Activated T-helper 17 cell treated with anti-CD3 and anti-CD28 coated beads, Interleukin-2, amount 50 U/mL, for 72 hours (primary cell): ENCODE data around the gene OSBPL2. TPM values are rescaled to one million over a fixed set of nuclear protein-coding genes. Genes with fewer than 3 reads are reported as not detected.
A peak's percentile ranks its signal among the peaks of the same experiment; 100 is the strongest.

Experiments used
- ATAC-seq: fragments of 150-1000 bp; cut with Tn5 transposase; replicated peaks from 2 replicates; pipeline ENCODE4 v1.10.0; 2021; ENCODE audit warnings: mild to moderate bottlenecking, moderate library complexity
- H3K27ac Mint-ChIP-seq: one replicate; pipeline ENCODE4 v1.8.0; 2022; ENCODE audit warnings: mixed read lengths
- H3K27me3 Mint-ChIP-seq: one replicate; pipeline ENCODE4 v1.8.0; 2022; ENCODE audit warnings: mixed read lengths
- H3K36me3 Mint-ChIP-seq: one replicate; pipeline ENCODE4 v1.8.0; 2022; ENCODE audit warnings: low read depth, mild to moderate bottlenecking, mixed read lengths
- H3K4me1 Mint-ChIP-seq: one replicate; pipeline ENCODE4 v1.8.0; 2022; ENCODE audit warnings: mixed read lengths
- H3K4me3 Mint-ChIP-seq: one replicate; pipeline ENCODE4 v1.8.0; 2022; ENCODE audit warnings: mild to moderate bottlenecking, mixed read lengths
- H3K9me3 Mint-ChIP-seq: one replicate; pipeline ENCODE4 v1.8.0; 2022; ENCODE audit warnings: mixed read lengths
- total RNA-seq, 2 donors: library from RNA; stranded (reverse); gene quantifications; one replicate each; pipeline ENCODE4 v1.2.3, GENCODE V29; 2022

Gene OSBPL2
- total RNA-seq, 2 donors from 2014 or later, result 25.6 to 34.7 TPM

DNA sequence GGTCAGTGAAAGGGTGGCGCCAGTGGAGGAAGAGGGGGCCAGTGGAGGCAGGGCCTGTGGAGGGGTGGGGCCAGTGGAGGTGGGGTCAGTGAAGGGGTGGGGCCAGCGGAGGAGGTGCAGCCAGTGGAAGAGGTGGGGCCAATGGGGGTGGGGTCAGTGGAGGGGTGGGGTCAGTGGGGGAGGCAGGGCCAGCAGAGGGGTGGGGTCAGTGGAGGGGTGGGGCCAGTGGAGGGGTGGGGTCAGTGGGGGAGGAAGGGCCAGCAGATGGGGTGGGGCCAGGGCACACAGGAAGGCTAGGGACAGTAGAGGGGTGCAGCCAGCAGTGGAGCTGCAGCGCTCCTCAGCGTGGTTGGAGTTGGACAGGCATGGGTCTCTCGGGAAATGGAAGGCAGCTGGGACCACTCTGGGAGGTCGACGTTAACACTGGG is 83.2 kb downstream of the OSBPL2 start:
- Mint-ChIP-seq H3K4me3 (no peak overlapping the region), H3K27ac (no peak overlapping the region), H3K4me1 (no peaks in the 10 kb centered on the region), H3K27me3 (no peaks in the 10 kb centered on the region), H3K36me3 (no peaks in the 10 kb centered on the region), H3K9me3 (no peaks in the 10 kb centered on the region)
- peak; percentile 40 for ATAC-seq

DNA sequence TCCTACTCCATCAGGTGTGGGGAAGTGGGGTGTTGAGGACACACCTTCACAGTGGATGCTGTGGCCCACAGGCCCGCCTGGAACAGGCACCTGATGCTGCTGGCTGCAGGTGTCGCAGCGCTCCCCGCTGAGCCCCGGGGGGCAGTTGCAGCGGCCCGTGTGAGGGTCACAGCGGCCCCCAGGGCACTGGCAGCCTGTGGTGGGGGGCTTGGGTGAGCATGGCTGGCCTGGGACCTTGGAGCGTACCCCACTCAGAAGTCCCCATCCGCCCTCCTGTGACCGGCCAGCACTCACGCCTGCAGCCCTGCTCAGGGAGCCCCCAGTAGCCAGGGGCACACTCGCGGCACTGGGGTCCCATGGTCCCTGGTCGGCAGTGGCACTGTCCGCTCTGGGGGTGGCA is 83.7 kb downstream of the OSBPL2 start:
- no peak overlapping the region for H3K27ac Mint-ChIP-seq
- no peaks in the 10 kb centered on the region for H3K4me1 Mint-ChIP-seq
- H3K9me3 Mint-ChIP-seq, result no peaks in the 10 kb centered on the region
- H3K27me3 Mint-ChIP-seq, result no peaks in the 10 kb centered on the region
- H3K36me3 Mint-ChIP-seq, result no peaks in the 10 kb centered on the region
- ATAC-seq, result no peak
- no peak overlapping the region for H3K4me3 Mint-ChIP-seq

DNA sequence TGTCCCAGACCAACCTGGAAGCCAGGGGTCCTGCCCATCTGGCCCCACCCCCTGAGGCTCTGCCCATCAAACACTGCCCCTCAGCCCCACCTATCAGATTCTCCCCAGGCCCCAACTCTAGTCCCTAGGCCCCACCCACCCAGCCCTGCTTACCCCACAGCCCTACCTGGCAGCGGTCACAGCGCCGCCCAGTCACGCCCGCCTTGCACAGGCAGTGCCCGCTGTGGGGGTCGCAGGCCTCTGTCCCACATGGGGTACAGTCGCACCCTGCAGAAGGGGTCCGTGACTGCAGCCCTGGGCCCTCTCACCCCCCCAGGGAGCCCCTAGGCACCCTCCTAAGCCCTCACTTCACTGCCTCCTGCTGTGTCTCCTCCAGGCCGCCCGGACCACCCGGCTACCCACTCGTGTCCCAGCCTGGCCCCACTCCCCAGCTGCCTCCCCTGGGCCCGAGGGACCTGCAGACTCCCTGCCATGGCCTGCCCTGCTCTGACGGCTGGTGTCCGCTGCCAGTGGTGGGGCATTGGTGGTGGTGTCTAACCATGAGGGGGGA is 84.2 kb downstream of the OSBPL2 start:
- ATAC-seq, result no peak
- Mint-ChIP-seq H3K4me3 (no peak overlapping the region), H3K27me3 (no peaks in the 10 kb centered on the region), H3K9me3 (no peaks in the 10 kb centered on the region), H3K27ac (no peak overlapping the region), H3K36me3 (no peaks in the 10 kb centered on the region), H3K4me1 (no peaks in the 10 kb centered on the region)

DNA sequence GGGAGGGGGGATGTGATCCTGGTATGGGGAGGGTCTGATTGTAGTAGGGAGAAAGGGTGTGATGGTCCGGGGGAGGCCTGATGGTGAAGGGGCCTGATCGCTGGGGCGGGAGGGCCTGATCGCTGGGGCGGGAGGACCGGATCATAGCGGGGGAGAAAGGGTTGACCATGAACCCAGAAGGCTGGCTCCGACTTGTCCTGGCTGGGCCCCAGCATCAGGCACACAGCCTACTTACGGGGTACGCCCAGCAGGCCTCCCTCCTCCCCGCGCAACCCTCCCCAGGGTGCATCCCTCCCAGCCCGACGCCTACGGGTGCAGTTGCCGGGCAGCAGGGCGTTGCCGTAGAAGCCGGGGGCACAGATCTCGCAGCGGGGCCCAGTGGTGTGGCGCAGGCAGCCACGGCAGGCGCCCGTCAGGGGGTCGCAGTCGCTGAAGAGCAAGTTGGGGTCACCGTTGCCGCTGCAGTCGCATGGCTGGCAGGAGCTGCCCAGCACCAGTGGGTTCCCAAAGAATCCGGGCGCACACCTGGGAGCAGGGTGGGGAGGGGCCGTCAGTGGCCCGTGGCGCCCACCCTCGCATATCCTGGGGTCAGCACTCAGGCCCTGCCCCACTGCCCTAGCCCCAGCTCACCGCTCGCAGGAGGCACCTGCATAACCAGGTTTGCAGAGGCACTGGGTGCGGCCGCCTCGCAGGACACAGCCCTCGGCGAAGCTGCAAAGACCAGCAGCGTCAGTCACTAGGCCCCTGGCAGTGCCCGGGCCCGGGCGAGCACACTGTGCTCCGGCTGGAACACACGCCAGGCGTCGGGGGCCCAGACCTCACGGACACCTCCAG is 85.0 kb downstream of the OSBPL2 start:
- Mint-ChIP-seq H3K27me3 (no peaks in the 10 kb centered on the region), H3K9me3 (no peaks in the 10 kb centered on the region), H3K4me1 (no peaks in the 10 kb centered on the region), H3K27ac (no peak overlapping the region), H3K36me3 (no peaks in the 10 kb centered on the region), H3K4me3 (no peak overlapping the region)
- no peak for ATAC-seq

DNA sequence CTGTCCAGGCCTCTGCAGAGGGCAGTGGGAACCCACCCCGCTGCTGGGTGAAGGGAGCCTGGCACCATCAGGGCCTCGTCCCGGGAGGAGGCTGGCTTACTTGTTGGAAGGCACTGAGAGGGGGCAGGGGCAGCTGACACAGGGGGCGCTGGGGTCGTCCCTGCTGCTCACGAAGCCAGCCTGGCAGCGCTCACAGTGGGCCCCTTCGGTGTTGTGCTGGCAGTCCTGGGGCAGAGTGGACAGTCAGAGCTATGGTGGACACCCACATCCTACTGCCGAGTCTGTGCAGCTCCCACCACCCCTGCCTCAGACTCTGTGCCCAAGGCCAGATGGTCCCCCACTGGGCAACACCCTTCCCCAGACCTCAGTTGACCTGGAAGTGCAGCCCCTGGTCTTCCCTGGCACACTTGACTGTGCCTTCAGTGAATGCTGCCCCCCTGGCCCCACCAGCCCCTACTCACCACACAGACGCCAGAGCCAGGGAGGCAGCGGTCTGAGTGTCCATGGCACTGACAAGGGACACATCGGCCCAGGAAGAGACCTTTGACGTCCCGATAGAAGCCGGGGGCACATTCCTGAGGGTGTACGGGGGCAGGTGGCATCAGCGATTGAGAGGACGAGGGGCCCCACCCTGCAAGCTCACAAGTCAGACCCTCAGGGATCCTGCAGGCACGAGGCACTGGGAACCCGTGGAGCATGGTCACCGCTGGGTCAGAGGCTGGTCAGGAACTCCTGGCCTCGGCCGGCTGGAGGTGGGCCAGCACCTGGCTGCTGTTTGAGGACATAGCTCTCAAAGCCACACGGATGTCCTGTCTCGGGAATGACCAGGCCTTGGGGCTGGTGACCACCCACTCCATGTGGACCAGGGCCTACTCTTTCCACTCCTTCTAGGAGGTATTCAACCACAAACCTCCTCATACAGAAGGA is 85.9 kb downstream of the OSBPL2 start:
- H3K36me3 Mint-ChIP-seq, result no peaks in the 10 kb centered on the region
- H3K4me3 Mint-ChIP-seq, result no peak overlapping the region
- no peak for ATAC-seq
- no peaks in the 10 kb centered on the region for H3K4me1 Mint-ChIP-seq
- no peaks in the 10 kb centered on the region for H3K27me3 Mint-ChIP-seq
- H3K9me3 Mint-ChIP-seq, result no peaks in the 10 kb centered on the region
- no peak overlapping the region for H3K27ac Mint-ChIP-seq

DNA sequence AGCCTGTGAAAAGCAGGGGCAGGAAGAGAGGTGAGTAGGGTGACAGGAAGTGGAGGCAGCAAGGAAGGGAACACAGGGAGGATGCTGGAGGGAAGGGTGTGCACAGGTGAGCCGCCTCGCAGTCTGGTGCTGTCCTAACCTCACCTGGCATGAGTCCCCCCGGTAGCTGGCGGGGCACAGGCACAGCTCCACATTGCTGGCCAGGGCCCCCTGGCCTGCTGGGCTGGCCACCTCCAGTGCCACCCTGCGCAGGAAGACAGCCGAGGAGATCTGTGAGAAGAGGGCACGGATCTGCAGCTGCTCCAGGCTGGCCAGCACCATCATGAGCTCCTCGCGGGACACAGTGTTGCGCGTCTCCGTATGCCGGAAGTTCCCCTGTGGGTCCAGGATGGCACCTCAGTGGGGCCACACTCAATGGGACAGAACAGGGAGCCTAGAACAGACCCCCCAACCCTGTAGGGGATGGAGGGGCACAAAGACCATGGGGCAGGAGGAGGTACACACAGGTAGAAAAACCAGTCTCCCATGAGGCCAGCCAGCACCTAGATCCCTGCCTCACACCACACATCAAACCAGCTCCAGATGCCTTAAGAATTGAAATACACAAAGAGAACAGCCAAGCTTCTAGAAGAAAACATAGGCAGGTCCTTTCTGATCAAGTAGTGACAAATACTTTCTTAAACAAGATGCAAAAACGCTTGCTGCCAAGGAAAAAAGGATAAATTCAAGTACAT is 87.0 kb downstream of the OSBPL2 start:
- no peak overlapping the region for H3K27ac Mint-ChIP-seq

DNA sequence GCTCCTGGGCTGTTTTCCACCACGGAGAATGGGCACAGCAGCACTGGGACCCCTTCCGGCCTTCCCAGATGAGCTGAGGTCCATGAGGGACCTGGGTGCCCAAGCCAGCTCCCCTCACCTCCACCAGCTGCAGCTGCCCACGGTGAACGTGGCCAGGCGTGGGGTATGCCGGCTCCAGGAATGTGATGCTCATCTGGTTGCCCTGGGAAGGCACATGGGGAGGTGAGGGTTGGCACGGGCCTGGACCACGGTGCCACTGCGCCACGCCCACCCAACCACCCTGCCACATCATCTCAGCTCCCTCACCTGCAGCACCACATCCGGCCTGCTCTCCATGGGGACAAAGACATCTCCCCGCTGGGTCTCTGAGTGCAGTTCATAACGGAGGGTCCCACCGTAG is 88.2 kb downstream of the OSBPL2 start:
- H3K27me3 Mint-ChIP-seq, result no peaks in the 10 kb centered on the region
- H3K4me1 Mint-ChIP-seq, result no peaks in the 10 kb centered on the region

More for the DNA sequence above, 87.0 kb downstream of the OSBPL2 start:
- no peaks in the 10 kb centered on the region for H3K27me3 Mint-ChIP-seq
- H3K36me3 Mint-ChIP-seq, result no peaks in the 10 kb centered on the region
- no peak overlapping the region for H3K4me3 Mint-ChIP-seq
- no peaks in the 10 kb centered on the region for H3K4me1 Mint-ChIP-seq
- no peak for ATAC-seq
- H3K9me3 Mint-ChIP-seq, result no peaks in the 10 kb centered on the region

DNA sequence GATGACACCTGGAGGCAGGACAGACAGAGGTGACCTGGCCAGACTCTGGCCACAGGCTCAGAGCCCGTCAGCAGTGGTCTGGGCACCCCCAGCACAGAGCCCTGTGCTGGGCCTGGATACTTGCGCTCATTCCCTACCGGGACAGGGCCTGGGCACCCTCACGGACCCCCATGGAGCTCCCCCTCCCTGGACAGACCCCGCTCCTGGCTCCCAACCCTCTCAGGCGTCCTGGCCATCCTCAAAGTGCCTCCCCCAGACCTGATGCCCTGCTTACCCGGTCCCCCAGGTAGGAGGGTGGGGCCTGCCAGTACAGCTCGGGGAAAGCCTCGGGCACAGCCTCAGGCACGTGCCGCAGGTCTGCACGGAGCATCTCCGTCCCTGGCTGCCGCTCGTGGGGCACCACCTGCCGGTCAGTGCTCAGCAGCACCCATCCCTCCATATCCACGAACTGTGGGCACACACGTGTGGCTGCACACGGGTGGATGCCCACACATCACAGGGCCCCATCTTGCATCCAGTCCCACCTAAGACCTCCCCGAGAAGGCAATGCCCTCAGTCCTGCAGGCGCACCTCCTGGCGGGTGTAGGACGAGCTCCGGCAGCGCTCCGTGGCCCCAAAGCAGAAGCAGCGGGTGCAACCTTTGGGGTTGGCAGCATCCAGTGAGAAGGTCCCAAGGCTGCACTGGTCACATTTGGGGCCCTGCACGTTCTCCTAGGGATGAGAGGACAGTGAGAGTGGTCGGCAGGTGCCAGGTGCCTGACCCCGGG is 88.8 kb downstream of the OSBPL2 start:
- Mint-ChIP-seq H3K4me1 (no peaks in the 10 kb centered on the region), H3K36me3 (no peaks in the 10 kb centered on the region), H3K27ac (no peak overlapping the region), H3K27me3 (no peaks in the 10 kb centered on the region), H3K4me3 (no peak overlapping the region), H3K9me3 (no peaks in the 10 kb centered on the region)
- no peak for ATAC-seq

More for the DNA sequence above, 88.2 kb downstream of the OSBPL2 start:
- H3K27ac Mint-ChIP-seq, result no peak overlapping the region
- H3K9me3 Mint-ChIP-seq, result no peaks in the 10 kb centered on the region
- H3K4me3 Mint-ChIP-seq, result no peak overlapping the region
- ATAC-seq, result no peak
- no peaks in the 10 kb centered on the region for H3K36me3 Mint-ChIP-seq

DNA sequence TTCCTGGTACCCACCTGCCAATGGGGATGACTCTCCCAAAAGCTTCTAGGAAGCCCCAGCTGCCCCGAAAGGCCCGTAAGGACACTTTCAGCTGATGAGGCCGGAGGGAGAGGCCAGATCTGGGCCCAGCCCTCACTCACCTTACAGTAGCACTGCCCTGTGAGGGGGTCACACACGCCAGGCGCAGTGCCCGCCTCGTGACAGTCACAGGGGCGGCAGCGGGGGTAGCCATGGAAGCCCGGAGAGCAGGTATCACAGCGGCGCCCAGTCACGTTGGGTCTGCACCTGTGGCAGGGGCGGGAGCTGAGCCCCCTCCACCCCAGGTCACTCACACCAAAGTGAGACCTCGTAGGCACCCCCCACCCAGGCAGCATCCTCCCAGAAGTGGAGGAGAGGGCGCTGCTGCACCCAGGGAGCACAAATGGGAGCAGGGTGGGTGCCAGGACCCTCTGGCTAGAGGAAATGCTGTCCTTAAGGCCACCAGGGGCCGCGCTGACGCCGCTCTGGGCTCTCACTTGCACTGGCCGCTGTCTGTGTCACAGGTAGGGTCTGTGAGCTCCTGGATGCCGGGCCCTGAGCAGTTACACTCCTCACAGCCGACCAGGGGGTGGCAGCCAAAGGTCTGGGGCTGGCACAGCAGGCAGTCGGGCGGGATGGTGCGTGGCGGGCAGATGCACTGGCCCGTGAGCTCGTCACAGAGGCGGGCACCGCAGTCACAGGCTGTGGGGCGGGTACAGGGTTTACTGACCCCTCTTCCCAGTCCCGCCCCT is 89.6 kb downstream of the OSBPL2 start:
- Mint-ChIP-seq H3K27ac (no peak overlapping the region), H3K36me3 (no peaks in the 10 kb centered on the region), H3K9me3 (no peaks in the 10 kb centered on the region), H3K27me3 (no peaks in the 10 kb centered on the region), H3K4me3 (no peak overlapping the region), H3K4me1 (no peaks in the 10 kb centered on the region)
- no peak for ATAC-seq

DNA sequence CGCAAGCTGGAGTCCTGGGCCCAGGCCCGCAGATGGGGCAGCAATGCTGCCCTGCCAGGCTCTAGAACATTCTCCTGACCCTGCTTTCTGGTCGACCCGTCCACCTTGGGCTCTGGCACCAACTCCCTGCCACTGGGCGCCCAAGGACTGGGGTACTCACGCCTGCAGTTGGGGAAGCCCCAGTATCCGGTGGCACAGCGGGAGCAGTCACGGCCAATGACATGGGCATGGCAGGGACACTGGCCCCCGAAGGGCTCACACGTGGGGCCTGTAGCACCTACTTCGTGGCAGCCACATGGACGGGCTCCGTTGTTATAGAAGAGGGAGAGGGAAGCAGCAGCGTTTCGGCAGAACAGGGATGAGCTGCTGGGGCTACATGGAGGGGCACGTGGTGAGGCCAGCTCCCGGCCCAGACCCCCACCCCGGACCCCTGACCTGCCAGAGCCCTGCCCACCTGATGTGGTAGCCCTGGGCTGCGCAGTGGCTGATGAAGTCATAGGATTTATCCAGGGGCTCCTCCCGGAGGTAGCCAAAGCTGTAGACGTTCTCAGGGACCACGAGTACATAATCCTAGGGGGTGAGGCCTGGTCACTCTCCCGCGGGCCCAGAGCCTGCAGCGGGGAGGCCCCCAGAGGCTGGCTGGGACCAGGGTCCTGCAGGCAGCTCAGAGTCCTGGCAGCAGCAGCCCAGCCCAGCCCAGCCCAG is 90.5 kb downstream of the OSBPL2 start:
- Mint-ChIP-seq H3K27me3 (no peaks in the 10 kb centered on the region), H3K9me3 (no peaks in the 10 kb centered on the region), H3K4me3 (no peak overlapping the region), H3K4me1 (no peaks in the 10 kb centered on the region), H3K27ac (no peak overlapping the region), H3K36me3 (no peaks in the 10 kb centered on the region)
- ATAC-seq, result no peak

DNA sequence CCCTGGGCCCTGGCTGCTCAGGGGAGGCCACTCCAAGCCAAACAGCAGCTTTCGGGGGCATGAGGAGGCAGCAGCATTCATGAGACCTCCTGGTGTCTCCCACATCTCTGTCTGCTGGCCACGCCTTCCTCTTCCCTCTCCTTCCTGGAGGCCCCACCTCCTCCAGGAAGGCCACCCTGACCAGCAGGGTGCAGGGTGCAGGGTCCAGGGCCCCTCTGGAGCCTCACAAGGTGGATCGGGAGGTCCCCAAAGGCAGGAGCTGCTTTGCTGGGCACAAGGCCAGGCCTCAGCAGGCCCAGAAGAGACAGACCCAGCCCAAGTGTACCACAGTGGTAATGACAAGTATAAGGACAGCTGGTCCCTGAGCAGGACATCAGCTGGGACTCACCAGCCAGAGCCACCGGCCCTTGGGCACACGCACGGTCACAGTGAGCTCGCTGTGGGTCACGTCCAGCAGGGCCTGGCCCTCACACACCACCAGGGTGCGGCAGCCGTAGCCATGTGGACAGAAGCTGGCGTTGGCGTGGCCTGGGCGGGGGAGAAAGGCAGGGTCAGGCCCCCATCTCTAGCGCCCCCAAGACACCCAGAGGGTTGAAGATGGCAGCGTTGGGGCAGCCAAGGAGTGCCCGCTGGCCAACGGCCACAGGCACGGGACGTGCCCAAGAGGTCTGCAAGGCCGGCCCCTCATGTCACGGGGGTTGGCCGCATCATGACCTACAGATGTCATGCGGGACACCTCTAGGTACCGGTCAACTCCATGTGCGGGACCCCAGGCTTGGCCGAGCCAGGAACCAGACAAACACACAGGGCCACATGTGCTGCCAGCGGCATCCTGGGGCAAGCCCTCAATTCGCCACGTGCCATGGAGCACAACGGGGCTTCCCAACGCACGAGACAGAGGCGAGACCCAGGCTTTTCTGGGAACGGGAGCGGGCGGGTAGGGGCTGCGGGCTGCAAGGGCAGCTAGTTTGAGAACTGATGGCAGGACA is 91.4 kb downstream of the OSBPL2 start:
- no peaks in the 10 kb centered on the region for H3K27me3 Mint-ChIP-seq
- no peak for ATAC-seq
- no peak overlapping the region for H3K27ac Mint-ChIP-seq
- H3K4me1 Mint-ChIP-seq, result no peaks in the 10 kb centered on the region
- no peaks in the 10 kb centered on the region for H3K9me3 Mint-ChIP-seq
- no peaks in the 10 kb centered on the region for H3K36me3 Mint-ChIP-seq
- H3K4me3 Mint-ChIP-seq, result no peak overlapping the region
